ENCODE results near the gene BNIP2.

Gene BNIP2

DNA sequence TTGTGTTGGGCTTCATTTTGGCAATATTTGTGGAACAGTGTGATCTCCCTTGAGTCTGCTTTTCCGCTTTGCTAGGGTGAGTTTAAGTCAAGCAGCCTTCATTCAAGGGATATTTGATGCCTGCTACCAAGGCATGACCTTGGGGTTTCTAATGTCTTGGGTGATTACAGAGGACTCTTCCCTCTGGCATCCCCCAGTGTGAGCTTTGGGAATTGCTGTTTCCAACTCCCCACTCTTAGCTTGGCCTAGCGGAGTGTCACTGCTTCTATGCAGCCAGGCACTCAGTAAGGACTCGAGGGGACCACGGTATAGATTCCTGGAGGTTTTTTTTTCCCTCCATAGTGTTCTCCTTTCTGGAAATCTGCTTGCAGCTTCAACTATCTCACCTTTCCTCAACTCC, 56.4 kb downstream of the BNIP2 start:
- H3K9me3 ChIP-seq (ENCODE audit: insufficient read depth, low read depth, low read length), result no peaks in the 10 kb centered on the region
- H2BK12ac ChIP-seq (ENCODE audit: low read length), result no peak overlapping the region
- H3K14ac ChIP-seq (ENCODE audit: low read length), result no peak overlapping the region
- no peak overlapping the region for H3K9ac ChIP-seq (ENCODE audit: low read length)
- no peak for DNase-seq
- H3K36me3 ChIP-seq (ENCODE audit: control insufficient read depth in 1 of 2, insufficient read depth in 2 of 2, low read length in 2 of 2), result no peaks in the 10 kb centered on the region
- no peaks in the 10 kb centered on the region for H3K79me2 ChIP-seq (ENCODE audit: control insufficient read depth, insufficient read depth, low read length, poor library complexity)
- no CpG with 5 or more reads among the region's 4 CpGs for WGBS (ENCODE audit: extremely low coverage, insufficient coverage, insufficient read length)
- no peak overlapping the region for H2BK120ac ChIP-seq (ENCODE audit: insufficient read depth, low read length, poor library complexity)
- no peak overlapping the region for H4K8ac ChIP-seq (ENCODE audit: low read depth, low read length)
- no peak overlapping the region for H3K4me2 ChIP-seq (ENCODE audit: low read length)
- H3K27me3 ChIP-seq (ENCODE audit: insufficient read depth, low read length), result no peaks in the 10 kb centered on the region
- no peak overlapping the region for H2BK5ac ChIP-seq (ENCODE audit: low read depth, low read length, poor library complexity)
- no peak overlapping the region for H2AK5ac ChIP-seq (ENCODE audit: low read length)
- H4K91ac ChIP-seq (ENCODE audit: low read depth, low read length), result no peak overlapping the region
- H3K4me1 ChIP-seq (ENCODE audit: control insufficient read depth in 1 of 2, insufficient read depth in 2 of 2, low read length in 2 of 2), result no peaks in the 10 kb centered on the region
- H3K27ac ChIP-seq (ENCODE audit: low read depth, low read length), result no peak overlapping the region
- H3K23ac ChIP-seq (ENCODE audit: low read length), result no peak overlapping the region
- H4K12ac ChIP-seq (ENCODE audit: low read depth, low read length), result no peak overlapping the region
- H2AFZ ChIP-seq (ENCODE audit: insufficient read depth, low read length, poor library complexity), result no peak overlapping the region
- no peak overlapping the region for H3K4me3 ChIP-seq (ENCODE audit: low read depth, low read length)
- no peak overlapping the region for H3K18ac ChIP-seq (ENCODE audit: low read length)
- no peak overlapping the region for H3K4ac ChIP-seq (ENCODE audit: low read depth, low read length)
- no peaks in the 10 kb centered on the region for H3K79me1 ChIP-seq (ENCODE audit: low read length)

DNA sequence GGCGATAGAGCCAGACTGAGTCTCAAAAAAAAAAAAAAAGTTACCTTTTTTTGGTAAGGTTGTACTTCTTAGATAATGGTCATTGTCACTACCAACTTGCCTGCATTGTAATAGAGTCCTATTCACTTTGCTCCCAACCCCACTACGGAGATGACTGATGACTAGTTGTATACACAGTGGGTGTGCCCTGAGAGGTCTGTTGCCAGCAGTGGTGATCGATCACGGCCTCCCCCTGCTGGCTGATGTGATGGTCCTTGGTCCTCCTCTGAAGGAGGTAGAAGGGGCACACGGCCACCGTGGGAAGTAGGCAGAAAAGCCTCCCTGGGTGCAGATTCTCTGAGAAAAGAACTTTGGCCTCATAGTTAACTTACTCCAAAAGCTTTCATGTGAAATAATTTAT, 66.8 kb downstream of the BNIP2 start:
- no peak overlapping the region for H3K14ac ChIP-seq (ENCODE audit: low read length)
- H3K27ac ChIP-seq (ENCODE audit: low read depth, low read length), result no peak overlapping the region
- H3K79me1 ChIP-seq (ENCODE audit: low read length), result no peaks in the 10 kb centered on the region
- no peak overlapping the region for H2AFZ ChIP-seq (ENCODE audit: insufficient read depth, low read length, poor library complexity)
- H4K12ac ChIP-seq (ENCODE audit: low read depth, low read length), result no peak overlapping the region
- H4K8ac ChIP-seq (ENCODE audit: low read depth, low read length), result no peak overlapping the region
- no peaks in the 10 kb centered on the region for H3K27me3 ChIP-seq (ENCODE audit: insufficient read depth, low read length)
- H3K4me2 ChIP-seq (ENCODE audit: low read length), result no peak overlapping the region
- no peak overlapping the region for H3K23ac ChIP-seq (ENCODE audit: low read length)
- no peak overlapping the region for H2BK12ac ChIP-seq (ENCODE audit: low read length)
- H2BK5ac ChIP-seq (ENCODE audit: low read depth, low read length, poor library complexity), result no peak overlapping the region
- H4K91ac ChIP-seq (ENCODE audit: low read depth, low read length), result no peak overlapping the region
- peak in 1 of 2 donors; percentile 25 for DNase-seq
- no peak overlapping the region for H3K4ac ChIP-seq (ENCODE audit: low read depth, low read length)
- no peak overlapping the region for H3K18ac ChIP-seq (ENCODE audit: low read length)
- H3K4me1 ChIP-seq (ENCODE audit: control insufficient read depth in 1 of 2, insufficient read depth in 2 of 2, low read length in 2 of 2), result no peaks in the 10 kb centered on the region
- no peak overlapping the region for H3K4me3 ChIP-seq (ENCODE audit: low read depth, low read length)
- H3K79me2 ChIP-seq (ENCODE audit: control insufficient read depth, insufficient read depth, low read length, poor library complexity), result no peaks in the 10 kb centered on the region
- H3K9ac ChIP-seq (ENCODE audit: low read length), result no peak overlapping the region
- H2BK120ac ChIP-seq (ENCODE audit: insufficient read depth, low read length, poor library complexity), result no peak overlapping the region
- H3K9me3 ChIP-seq (ENCODE audit: insufficient read depth, low read depth, low read length), result no peaks in the 10 kb centered on the region
- WGBS (ENCODE audit: extremely low coverage, insufficient coverage, insufficient read length), result no CpG with 5 or more reads among the region's 6 CpGs
- no peak overlapping the region for H2AK5ac ChIP-seq (ENCODE audit: low read length)
- no peaks in the 10 kb centered on the region for H3K36me3 ChIP-seq (ENCODE audit: control insufficient read depth in 1 of 2, insufficient read depth in 2 of 2, low read length in 2 of 2)

DNA sequence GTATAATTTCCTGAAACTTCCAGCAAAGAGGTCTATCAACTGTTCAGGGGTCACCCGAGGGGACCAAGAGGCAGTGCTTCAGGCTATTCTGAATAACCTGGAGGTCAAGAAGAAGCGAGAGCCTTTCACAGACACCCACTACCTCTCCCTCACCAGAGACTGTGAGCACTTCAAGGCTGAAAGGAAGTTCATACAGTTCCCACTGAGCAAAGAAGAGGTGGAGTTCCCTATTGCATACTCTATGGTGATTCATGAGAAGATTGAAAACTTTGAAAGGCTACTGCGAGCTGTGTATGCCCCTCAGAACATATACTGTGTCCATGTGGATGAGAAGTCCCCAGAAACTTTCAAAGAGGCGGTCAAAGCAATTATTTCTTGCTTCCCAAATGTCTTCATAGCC, 70.7 kb downstream of the BNIP2 start:
- no peaks in the 10 kb centered on the region for H3K9me3 ChIP-seq (ENCODE audit: insufficient read depth, low read depth, low read length)
- no peak overlapping the region for H4K8ac ChIP-seq (ENCODE audit: low read depth, low read length)
- no peak overlapping the region for H2BK5ac ChIP-seq (ENCODE audit: low read depth, low read length, poor library complexity)
- no peak overlapping the region for H3K14ac ChIP-seq (ENCODE audit: low read length)
- H2BK12ac ChIP-seq (ENCODE audit: low read length), result no peak overlapping the region
- H3K79me1 ChIP-seq (ENCODE audit: low read length), result no peaks in the 10 kb centered on the region
- no peak overlapping the region for H2BK120ac ChIP-seq (ENCODE audit: insufficient read depth, low read length, poor library complexity)
- no peaks in the 10 kb centered on the region for H3K36me3 ChIP-seq (ENCODE audit: control insufficient read depth in 1 of 2, insufficient read depth in 2 of 2, low read length in 2 of 2)
- no peaks in the 10 kb centered on the region for H3K79me2 ChIP-seq (ENCODE audit: control insufficient read depth, insufficient read depth, low read length, poor library complexity)
- no peak overlapping the region for H3K4me3 ChIP-seq (ENCODE audit: low read depth, low read length)
- H3K4me1 ChIP-seq (ENCODE audit: control insufficient read depth in 1 of 2, insufficient read depth in 2 of 2, low read length in 2 of 2), result no peaks in the 10 kb centered on the region
- H3K9ac ChIP-seq (ENCODE audit: low read length), result no peak overlapping the region
- H4K91ac ChIP-seq (ENCODE audit: low read depth, low read length), result no peak overlapping the region
- no peak overlapping the region for H3K23ac ChIP-seq (ENCODE audit: low read length)
- DNase-seq, result no peak
- no peaks in the 10 kb centered on the region for H3K27me3 ChIP-seq (ENCODE audit: insufficient read depth, low read length)
- no peak overlapping the region for H4K12ac ChIP-seq (ENCODE audit: low read depth, low read length)
- no peak overlapping the region for H3K4me2 ChIP-seq (ENCODE audit: low read length)
- no peak overlapping the region for H3K4ac ChIP-seq (ENCODE audit: low read depth, low read length)
- no peak overlapping the region for H3K18ac ChIP-seq (ENCODE audit: low read length)
- WGBS (ENCODE audit: extremely low coverage, insufficient coverage, insufficient read length), result no CpG with 5 or more reads among the region's 4 CpGs
- H2AK5ac ChIP-seq (ENCODE audit: low read length), result no peak overlapping the region
- no peak overlapping the region for H3K27ac ChIP-seq (ENCODE audit: low read depth, low read length)
- H2AFZ ChIP-seq (ENCODE audit: insufficient read depth, low read length, poor library complexity), result no peak overlapping the region

DNA sequence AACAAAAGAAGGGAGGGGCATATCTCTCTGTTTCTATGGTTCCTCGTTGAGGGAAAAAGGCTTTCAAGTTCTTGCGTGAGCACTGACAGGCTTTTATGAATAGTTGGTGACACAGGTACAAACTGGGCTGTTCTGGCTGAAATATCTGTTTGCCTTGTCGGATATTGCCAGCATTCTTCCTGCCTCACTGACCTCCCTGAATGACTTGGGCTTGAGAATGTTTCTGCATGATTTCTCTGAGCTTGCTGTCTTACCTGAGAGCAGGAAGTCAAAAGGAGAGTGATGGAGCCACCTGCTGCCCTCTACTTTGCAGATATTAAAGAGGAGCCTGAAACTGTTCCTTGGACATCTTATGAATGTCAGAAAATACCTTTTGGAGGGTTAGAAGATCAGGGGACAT, 72.7 kb downstream of the BNIP2 start:
- Histone ChIP-seq H3K4me1 (ENCODE audit: control insufficient read depth in 1 of 2, insufficient read depth in 2 of 2, low read length in 2 of 2) (no peaks in the 10 kb centered on the region), H2AFZ (ENCODE audit: insufficient read depth, low read length, poor library complexity) (no peak overlapping the region), H2BK12ac (ENCODE audit: low read length) (no peak overlapping the region), H3K79me2 (ENCODE audit: control insufficient read depth, insufficient read depth, low read length, poor library complexity) (no peaks in the 10 kb centered on the region), H4K8ac (ENCODE audit: low read depth, low read length) (no peak overlapping the region), H3K36me3 (ENCODE audit: control insufficient read depth in 1 of 2, insufficient read depth in 2 of 2, low read length in 2 of 2) (no peaks in the 10 kb centered on the region), H3K4me2 (ENCODE audit: low read length) (no peak overlapping the region), H3K27ac (ENCODE audit: low read depth, low read length) (no peak overlapping the region), H3K23ac (ENCODE audit: low read length) (no peak overlapping the region), H2BK5ac (ENCODE audit: low read depth, low read length, poor library complexity) (no peak overlapping the region), H2AK5ac (ENCODE audit: low read length) (no peak overlapping the region), H3K79me1 (ENCODE audit: low read length) (no peaks in the 10 kb centered on the region), H2BK120ac (ENCODE audit: insufficient read depth, low read length, poor library complexity) (no peak overlapping the region), H4K12ac (ENCODE audit: low read depth, low read length) (no peak overlapping the region), H3K27me3 (ENCODE audit: insufficient read depth, low read length) (no peaks in the 10 kb centered on the region), H3K9me3 (ENCODE audit: insufficient read depth, low read depth, low read length) (no peaks in the 10 kb centered on the region), H3K18ac (ENCODE audit: low read length) (no peak overlapping the region), H3K9ac (ENCODE audit: low read length) (no peak overlapping the region), H3K14ac (ENCODE audit: low read length) (no peak overlapping the region), H4K91ac (ENCODE audit: low read depth, low read length) (no peak overlapping the region), H3K4me3 (ENCODE audit: low read depth, low read length) (no peak overlapping the region), H3K4ac (ENCODE audit: low read depth, low read length) (no peak overlapping the region)
- WGBS (ENCODE audit: extremely low coverage, insufficient coverage, insufficient read length), result no CpG with 5 or more reads among the region's 3 CpGs
- no peak for DNase-seq
